ENCODE data around the gene SERPING1. TPM values are rescaled to one million over a fixed set of nuclear protein-coding genes. Genes with fewer than 3 reads are reported as not detected.
A peak's percentile ranks its signal among the peaks of the same experiment; 100 is the strongest.

Gene SERPING1
- polyA plus RNA-seq, 1 of the 3 experiments (the other 2 are of a cell fraction) = 4.5 TPM

GRCh38 chr11:57597916-57598830 lies 688 bp downstream of the SERPING1 start:
- Histone ChIP-seq H3K9me2 (no peaks in the 10 kb centered on the region), H3F3A (replicated peaks; ENCODE audit: insufficient read depth) (no peaks in the 10 kb centered on the region), H3K4me2 (peak overlapping the region; percentile 24; the same call in 1 of the 2 replicates), H3K9ac (no peak overlapping the region), H3K4me3 (ENCODE audit: low read depth in 2 of 2, low read length in 1 of 2) (peak overlapping the region in 1 of 2 experiments; percentile 41; a peak in 2 of 4 replicates), H4K20me1 (ENCODE audit: insufficient read depth) (no peaks in the 10 kb centered on the region), H3K27ac (ENCODE audit: low read depth in 2 of 2, low read length in 1 of 2) (peak overlapping the region in 1 of 2 experiments; percentile 11; a peak in 1 of 4 replicates), H3K79me2 (ENCODE audit: insufficient read depth) (no peaks in the 10 kb centered on the region), H3K4me1 (ENCODE audit: control insufficient read depth in 1 of 2, insufficient read depth in 2 of 2, low read depth in 1 of 2, low read length in 1 of 2) (peaks cover 0 to 11% of the 10 kb centered on the region in 2 experiments; a peak in 1 of 4 replicates), H3K9me3 (no peaks in the 10 kb centered on the region), H2AFZ (ENCODE audit: low read depth) (no peak overlapping the region), H3K36me3 (replicated peaks in 1 of 2; ENCODE audit: control insufficient read depth in 1 of 2, insufficient read depth in 2 of 2, low read length in 1 of 2) (no peaks in the 10 kb centered on the region), H3K27me3 (ENCODE audit: insufficient read depth) (0 out of 2 replicates have a peak, but pooled peaks cover 8% of the 10 kb centered on the region)
- WGBS (ENCODE audit: low lambda C conversion rate) = 26% methylated on average over 26 of the region's 33 CpGs
- TF ChIP-seq RCOR1 (IDR thresholded peaks at IDR 0.05; ENCODE audit: low read length) = no peak
- no peak for TF ChIP-seq RXRA (IDR thresholded peaks at IDR 0.05; ENCODE audit: borderline replicate concordance, low read depth)
- TF ChIP-seq MEF2A (IDR thresholded peaks at IDR 0.05; ENCODE audit: borderline replicate concordance, low read depth) = no peak
- no peak for TF ChIP-seq TAF1 (IDR thresholded peaks at IDR 0.05; ENCODE audit: borderline replicate concordance, low read depth, low read length)
- peak; percentile 15 for TF ChIP-seq CHD2 (IDR thresholded peaks at IDR 0.05; ENCODE audit: low read length, partially characterized antibody)
- TF ChIP-seq NFIC (IDR thresholded peaks at IDR 0.05; ENCODE audit: borderline replicate concordance) = no peak
- no peak for TF ChIP-seq RAD21 (IDR thresholded peaks at IDR 0.05; ENCODE audit: low read length)
- TF ChIP-seq, protein P1, sequence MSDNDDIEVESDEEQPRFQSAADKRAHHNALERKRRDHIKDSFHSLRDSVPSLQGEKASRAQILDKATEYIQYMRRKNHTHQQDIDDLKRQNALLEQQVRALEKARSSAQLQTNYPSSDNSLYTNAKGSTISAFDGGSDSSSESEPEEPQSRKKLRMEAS (IDR thresholded peaks at IDR 0.05; ENCODE audit: low read depth) = no peak
- DNase-seq = peak; percentile 90
- ChIA-PET POLR2A (interaction anchor here (0.9 to 1.5 kb wide), 2 partner anchors 30 to 39 kb away, joined by 3 to 4 read pairs; partner anchors contain the start of gene UBE2L6), CTCF (interaction anchor here (1.2 to 6.2 kb wide), 7 partner anchors 22 to 140 kb away, joined by 3 to 39 read pairs (median 8); partner anchors contain the start of gene UBE2L6)

GRCh38 chr11:57598831-57599155 lies 1.3 kb downstream of the SERPING1 start:
- no peak overlapping the region for H2AFZ ChIP-seq (ENCODE audit: low read depth)

More at GRCh38 chr11:57598831-57599155, 1.3 kb downstream of the SERPING1 start:
- POLR2A ChIA-PET = interaction anchor here (1.5 kb wide), 1 partner anchor 39 kb away, joined by 4 read pairs; no protein-coding TSS in a partner anchor
- TF ChIP-seq FOXJ3 (CRISPR knock-in tag; IDR thresholded peaks at IDR 0.05) = no peak
- no peak for TF ChIP-seq TEAD4 (IDR thresholded peaks at IDR 0.05; ENCODE audit: borderline replicate concordance, insufficient read depth)
- TF ChIP-seq GABPA (IDR thresholded peaks at IDR 0.05; ENCODE audit: low read depth) = no peak
- TF ChIP-seq, protein P2, sequence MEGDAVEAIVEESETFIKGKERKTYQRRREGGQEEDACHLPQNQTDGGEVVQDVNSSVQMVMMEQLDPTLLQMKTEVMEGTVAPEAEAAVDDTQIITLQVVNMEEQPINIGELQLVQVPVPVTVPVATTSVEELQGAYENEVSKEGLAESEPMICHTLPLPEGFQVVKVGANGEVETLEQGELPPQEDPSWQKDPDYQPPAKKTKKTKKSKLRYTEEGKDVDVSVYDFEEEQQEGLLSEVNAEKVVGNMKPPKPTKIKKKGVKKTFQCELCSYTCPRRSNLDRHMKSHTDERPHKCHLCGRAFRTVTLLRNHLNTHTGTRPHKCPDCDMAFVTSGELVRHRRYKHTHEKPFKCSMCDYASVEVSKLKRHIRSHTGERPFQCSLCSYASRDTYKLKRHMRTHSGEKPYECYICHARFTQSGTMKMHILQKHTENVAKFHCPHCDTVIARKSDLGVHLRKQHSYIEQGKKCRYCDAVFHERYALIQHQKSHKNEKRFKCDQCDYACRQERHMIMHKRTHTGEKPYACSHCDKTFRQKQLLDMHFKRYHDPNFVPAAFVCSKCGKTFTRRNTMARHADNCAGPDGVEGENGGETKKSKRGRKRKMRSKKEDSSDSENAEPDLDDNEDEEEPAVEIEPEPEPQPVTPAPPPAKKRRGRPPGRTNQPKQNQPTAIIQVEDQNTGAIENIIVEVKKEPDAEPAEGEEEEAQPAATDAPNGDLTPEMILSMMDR (IDR thresholded peaks at IDR 0.05) = no peak
- TF ChIP-seq, protein P3, sequence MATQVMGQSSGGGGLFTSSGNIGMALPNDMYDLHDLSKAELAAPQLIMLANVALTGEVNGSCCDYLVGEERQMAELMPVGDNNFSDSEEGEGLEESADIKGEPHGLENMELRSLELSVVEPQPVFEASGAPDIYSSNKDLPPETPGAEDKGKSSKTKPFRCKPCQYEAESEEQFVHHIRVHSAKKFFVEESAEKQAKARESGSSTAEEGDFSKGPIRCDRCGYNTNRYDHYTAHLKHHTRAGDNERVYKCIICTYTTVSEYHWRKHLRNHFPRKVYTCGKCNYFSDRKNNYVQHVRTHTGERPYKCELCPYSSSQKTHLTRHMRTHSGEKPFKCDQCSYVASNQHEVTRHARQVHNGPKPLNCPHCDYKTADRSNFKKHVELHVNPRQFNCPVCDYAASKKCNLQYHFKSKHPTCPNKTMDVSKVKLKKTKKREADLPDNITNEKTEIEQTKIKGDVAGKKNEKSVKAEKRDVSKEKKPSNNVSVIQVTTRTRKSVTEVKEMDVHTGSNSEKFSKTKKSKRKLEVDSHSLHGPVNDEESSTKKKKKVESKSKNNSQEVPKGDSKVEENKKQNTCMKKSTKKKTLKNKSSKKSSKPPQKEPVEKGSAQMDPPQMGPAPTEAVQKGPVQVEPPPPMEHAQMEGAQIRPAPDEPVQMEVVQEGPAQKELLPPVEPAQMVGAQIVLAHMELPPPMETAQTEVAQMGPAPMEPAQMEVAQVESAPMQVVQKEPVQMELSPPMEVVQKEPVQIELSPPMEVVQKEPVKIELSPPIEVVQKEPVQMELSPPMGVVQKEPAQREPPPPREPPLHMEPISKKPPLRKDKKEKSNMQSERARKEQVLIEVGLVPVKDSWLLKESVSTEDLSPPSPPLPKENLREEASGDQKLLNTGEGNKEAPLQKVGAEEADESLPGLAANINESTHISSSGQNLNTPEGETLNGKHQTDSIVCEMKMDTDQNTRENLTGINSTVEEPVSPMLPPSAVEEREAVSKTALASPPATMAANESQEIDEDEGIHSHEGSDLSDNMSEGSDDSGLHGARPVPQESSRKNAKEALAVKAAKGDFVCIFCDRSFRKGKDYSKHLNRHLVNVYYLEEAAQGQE (IDR thresholded peaks at IDR 0.05; ENCODE audit: low read depth, low read length) = no peak
- TF ChIP-seq GATA2 (CRISPR knock-in tag; IDR thresholded peaks at IDR 0.05) = no peak
- TF ChIP-seq YY1 (IDR thresholded peaks at IDR 0.05; ENCODE audit: low read depth) = no peak
- no peak for TF ChIP-seq NRF1 (IDR thresholded peaks at IDR 0.05; ENCODE audit: low read depth, low read length)
- Histone ChIP-seq H3K27me3 (ENCODE audit: insufficient read depth) (0 out of 2 replicates have a peak, but pooled peaks cover 8% of the 10 kb centered on the region), H3K27ac (ENCODE audit: low read depth in 2 of 2, low read length in 1 of 2) (no peak overlapping the region), H3F3A (replicated peaks; ENCODE audit: insufficient read depth) (no peaks in the 10 kb centered on the region), H4K20me1 (ENCODE audit: insufficient read depth) (no peaks in the 10 kb centered on the region), H3K36me3 (replicated peaks in 1 of 2; ENCODE audit: control insufficient read depth in 1 of 2, insufficient read depth in 2 of 2, low read length in 1 of 2) (no peaks in the 10 kb centered on the region), H3K9ac (no peak overlapping the region), H3K4me1 (ENCODE audit: control insufficient read depth in 1 of 2, insufficient read depth in 2 of 2, low read depth in 1 of 2, low read length in 1 of 2) (peaks cover 0 to 11% of the 10 kb centered on the region in 2 experiments; a peak in 1 of 4 replicates), H3K9me2 (no peaks in the 10 kb centered on the region), H3K4me2 (no peak overlapping the region; the same call in 1 of the 2 replicates), H3K79me2 (ENCODE audit: insufficient read depth) (no peaks in the 10 kb centered on the region), H3K9me3 (no peaks in the 10 kb centered on the region), H3K4me3 (ENCODE audit: low read depth in 2 of 2, low read length in 1 of 2) (no peak overlapping the region)
- no peak for DNase-seq
- 79% methylated on average over 5 of the region's 5 CpGs for WGBS (ENCODE audit: low lambda C conversion rate)
- CTCF ChIA-PET = interaction anchor here (1.2 to 6.2 kb wide), 7 partner anchors 22 to 141 kb away, joined by 3 to 39 read pairs (median 8); partner anchors contain the start of gene UBE2L6
